Gastrocnemius medialis (tissue), 4 donors: ENCODE results near the gene DTNB.

Experiments
- CTCF ChIP-seq, 5 experiments: fragments of 450-650 bp in 3 of 5; fragments of 200-600 bp in 2 of 5; sonication (generic) in 2 of 5; IDR thresholded peaks in 4 of 5; conservative IDR thresholded peaks in 1 of 5; 1 replicate in 4 of 5; 2 replicates in 1 of 5; pipeline ENCODE4 v1.5.1; 2016 to 2019; ENCODE audit warnings: antibody characterized with exemption in 5 of 5, mild to moderate bottlenecking in 3 of 5, moderate library complexity in 3 of 5
- POLR2A ChIP-seq, 2 donors: fragments of 450-650 bp; IDR thresholded peaks; one replicate each; pipeline ENCODE4 v1.6.1; 2017; ENCODE audit warnings: antibody characterized with exemption in 2 of 2, mild to moderate bottlenecking in 2 of 2, moderate library complexity in 2 of 2

GRCh38 chr2:25333981-25334380 lies 339.4 kb downstream of the DTNB start:
- no peak for TF ChIP-seq POLR2A (IDR thresholded peaks at IDR 0.05)
- no peak for TF ChIP-seq CTCF (IDR thresholded peaks at IDR 0.05 in 4 of 5, conservative IDR thresholded peaks at IDR 0.05 in 1 of 5)
